Stimulated activated CD4-positive, alpha-beta T cell treated with anti-CD3 and anti-CD28 coated beads, Interleukin-2, amount 100 ng/mL, for 48 hours (primary cell): ENCODE data around the gene RNGTT.
"Not testable (repeated sequence)": the region's sequence is repeated elsewhere in the genome, so short reads cannot be mapped to it uniquely, and the experiment has no call there.

Experiments used
- DNase-seq, 2 donors: peaks; one replicate each; pipeline ENCODE4 v3.0.0-alpha.2; 2020

Gene RNGTT

GRCh38 chr6:88963139-88964090 is at the start of gene RNGTT:
Gene RNGTT, minus strand, starts transcription at chr6:88963618. Its CDS starts 209 bp downstream, at chr6:88963409.
- peak; percentile 97 to 98 for DNase-seq

GRCh38 chr6:89011436-89011835 is 48.0 kb upstream of the RNGTT start:
- no peak for DNase-seq

DNA sequence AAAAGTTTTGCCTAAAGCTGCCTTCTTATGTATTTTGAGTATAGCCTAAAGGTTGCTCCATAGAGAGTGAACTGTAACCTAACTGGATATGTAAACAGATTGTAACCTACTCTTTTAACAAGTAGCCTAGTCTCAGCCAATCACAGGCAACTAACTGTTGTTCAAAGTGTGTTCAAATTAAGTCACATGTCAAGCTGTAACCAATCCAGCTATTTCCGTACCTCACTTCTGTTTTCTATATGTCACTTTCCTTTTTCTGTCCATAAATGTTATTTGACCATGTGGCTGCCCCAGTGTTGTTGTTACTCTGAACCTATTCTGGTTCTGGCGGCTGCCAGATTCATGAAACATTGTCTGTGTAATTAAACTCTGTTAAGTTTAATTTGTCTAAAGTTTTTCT is 47.4 kb upstream of the RNGTT start:
- DNase-seq = no peak

DNA sequence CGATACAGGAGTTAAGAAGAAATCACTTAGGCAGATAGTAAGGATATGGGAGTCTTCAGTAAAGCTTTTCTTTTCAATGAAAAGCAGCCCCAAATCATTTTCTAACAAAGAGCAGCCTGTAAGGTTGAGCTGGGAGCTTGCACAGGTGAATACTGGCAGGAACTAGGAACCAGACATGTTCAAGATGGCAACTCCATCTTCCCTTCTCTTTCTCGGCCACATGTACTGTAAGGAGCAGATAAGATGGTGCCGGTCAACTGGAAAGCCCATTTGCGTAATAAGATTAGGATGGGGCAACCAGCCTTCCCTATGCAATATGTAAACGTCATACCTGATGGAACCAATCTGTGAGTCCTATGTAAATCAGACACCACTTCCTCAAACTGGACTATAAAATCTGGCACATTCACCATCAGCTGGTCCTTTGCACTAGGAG is 46.2 kb upstream of the RNGTT start:
- no peak for DNase-seq

DNA sequence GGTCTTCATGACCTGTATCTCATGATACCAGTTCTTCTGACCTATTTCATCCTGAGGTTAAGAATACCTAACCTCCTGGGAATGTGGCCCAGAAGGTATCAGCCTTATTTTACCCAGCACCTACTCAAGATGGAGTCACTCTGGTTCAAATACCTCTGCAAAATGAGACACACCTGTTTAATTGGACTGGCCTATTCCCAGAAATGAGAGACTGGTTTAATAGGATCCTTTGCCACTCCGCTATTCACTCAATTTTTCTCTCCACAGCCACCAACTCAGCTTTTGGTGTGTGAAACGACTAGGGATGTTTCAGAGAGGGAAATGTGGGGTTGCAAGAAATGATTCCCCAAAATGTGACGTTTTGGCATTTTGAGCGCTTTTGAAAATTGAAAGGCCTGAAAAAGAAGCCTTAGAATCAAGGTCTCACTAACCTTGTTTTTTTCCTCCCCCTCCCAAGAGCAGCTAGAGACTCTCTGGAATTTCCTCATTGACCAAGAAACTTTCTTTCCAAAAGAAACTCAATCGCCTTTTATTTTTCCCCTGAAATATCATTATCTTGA is 45.5 kb upstream of the RNGTT start:
- DNase-seq = no peak

DNA sequence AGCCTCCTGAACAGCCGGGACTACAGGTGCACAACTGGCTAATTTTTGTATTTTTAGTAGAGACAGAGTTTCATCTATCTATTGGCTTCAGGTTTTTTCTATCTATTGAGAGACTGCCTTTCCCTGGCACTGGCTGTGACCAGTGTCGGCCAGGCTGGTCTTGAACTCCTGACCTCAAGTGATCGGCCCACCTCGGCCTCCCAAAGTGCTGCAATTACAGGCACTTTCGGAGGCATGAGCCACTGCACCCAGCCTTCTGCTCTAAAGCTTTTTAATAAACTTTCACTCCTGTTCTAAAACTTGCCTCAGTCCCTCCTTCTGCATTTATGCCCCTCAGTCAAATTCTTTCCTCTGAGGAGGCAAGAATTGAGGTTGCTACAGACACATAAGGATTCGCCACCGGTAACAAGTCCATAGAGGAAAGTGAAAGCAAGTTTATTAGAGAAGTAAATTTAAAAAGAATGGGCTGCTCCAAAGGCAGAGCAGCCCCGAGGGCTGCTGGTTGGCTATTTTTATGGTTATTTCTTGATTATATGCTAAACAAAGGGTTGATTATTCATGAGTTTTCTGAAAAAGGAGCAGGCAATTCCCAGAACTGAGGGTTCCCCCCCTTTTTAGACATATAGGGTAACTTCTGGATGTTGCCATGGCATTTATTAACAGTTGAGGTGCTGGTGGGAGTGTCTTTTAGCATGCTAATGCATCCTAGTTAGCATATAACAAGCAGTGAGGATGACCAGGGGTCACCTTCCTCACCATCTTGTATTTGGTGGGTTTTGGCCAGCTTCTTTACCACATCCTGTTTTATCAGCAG is 44.8 kb upstream of the RNGTT start:
- DNase-seq = no peak

GRCh38 chr6:89007209-89008000 is 44.0 kb upstream of the RNGTT start:
- no peak for DNase-seq

GRCh38 chr6:89002523-89002922 is 39.1 kb upstream of the RNGTT start:
- DNase-seq = no peak

DNA sequence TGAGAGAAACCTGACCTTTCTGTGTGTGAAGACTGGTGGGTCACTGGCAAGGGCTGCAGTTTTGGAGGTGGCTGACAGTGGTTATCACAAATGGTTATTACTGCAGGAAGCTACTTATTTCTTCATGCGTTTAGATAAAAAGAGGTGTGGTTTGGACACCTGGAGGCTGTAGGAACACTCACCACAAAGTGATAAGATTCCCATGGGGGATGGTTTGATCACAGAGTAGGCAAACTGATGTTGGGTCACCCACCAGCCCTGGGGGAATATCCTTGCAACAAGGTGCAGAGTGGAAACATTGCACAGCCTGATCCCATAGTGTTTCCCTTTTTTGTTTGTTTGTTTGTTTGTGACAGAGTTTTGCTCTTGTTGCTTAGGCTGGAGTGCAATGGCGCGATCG is 33.9 kb upstream of the RNGTT start:
- DNase-seq = no peak

GRCh38 chr6:88992741-88993552 is 29.5 kb upstream of the RNGTT start:
- no peak for DNase-seq

- DNase-seq = no peak
These were observed 25.8 kb upstream of the RNGTT start for GRCh38 chr6:88989215-88989614.

DNA sequence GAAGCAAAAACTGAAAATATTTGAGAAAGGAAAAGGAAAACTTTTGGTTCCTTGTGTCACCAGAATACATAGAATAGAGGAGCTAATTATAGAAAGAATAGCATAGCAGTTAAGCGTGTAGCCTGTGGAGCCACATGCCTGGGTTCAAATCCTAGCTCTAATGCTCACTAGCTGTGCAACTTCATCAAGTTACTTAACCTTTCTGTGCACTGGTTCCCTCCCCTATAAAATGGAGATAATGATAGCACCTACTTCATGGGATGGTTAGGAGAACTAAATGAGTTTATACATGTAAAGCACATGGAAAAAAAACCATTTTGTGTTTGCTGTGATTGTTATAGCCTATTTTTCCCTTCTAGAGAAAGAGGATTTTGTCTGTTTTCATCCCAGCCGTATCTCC is 24.5 kb upstream of the RNGTT start:
- no peak for DNase-seq

GRCh38 chr6:88985901-88986300 is 22.5 kb upstream of the RNGTT start:
- no peak for DNase-seq

GRCh38 chr6:88984606-88985005 is 21.2 kb upstream of the RNGTT start:
- no peak for DNase-seq

- DNase-seq = no peak
These were observed 20.7 kb upstream of the RNGTT start for GRCh38 chr6:88984152-88984551.

DNA sequence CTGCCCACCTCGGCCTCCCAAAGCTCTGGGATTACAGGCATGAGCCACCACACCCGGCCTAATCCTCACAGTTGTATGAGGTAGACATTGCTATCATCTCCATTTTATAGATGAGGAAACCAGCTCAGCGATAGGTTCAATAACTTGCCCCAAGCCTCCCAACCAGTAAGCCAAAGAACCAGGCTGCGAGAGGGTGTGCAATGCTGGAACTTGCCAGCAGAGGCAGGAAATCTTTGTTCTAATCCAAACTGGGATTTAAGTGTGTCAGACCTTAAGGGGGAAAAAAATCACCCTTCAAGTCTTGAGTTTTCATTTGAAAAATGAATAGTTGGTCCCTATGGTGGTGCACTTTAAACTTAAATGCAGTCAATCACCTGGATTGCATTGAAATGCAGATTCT is 20.1 kb upstream of the RNGTT start:
- no peak for DNase-seq

GRCh38 chr6:88983129-88983528 is 19.7 kb upstream of the RNGTT start:
- not testable (repeated sequence) for DNase-seq

DNA sequence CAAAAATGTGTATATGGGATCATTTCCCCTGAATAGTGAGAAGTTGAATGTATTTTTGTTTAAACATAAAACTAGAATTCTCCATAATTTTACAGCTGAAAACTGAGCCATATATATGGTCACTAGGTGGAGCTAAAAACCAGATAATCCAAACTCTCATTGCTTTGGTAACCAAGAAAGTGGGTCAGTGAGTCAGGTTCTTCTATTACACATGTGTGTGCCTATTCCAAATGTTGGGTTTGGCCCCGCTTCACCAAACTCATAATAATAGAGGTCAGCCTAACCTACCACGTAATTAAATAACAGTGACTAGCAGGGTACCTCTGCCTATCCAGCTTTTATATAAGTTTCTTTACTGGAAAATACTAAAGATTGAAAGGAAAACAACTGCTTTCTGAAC is 19.3 kb upstream of the RNGTT start:
- DNase-seq = peak in 1 of 2 donors; percentile 10

DNA sequence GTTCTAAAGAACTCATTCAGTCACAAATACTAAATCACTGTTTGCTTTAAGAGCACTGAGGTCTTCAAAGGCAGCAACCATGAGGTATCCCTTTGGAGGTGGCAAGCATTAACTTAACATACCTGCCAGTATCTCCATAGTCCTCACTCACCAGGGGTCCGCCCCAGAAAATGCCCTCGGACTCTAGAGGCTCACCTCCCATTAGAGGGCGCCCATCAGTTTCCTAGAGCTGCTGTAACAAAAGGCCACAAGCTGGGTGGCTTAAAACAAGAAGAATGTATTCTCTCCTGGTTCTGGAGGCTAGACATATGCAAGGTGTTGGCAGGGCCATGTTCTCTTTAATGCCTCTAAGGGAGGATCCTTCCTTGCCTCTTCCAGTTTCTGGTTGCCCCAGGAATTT is 12.0 kb upstream of the RNGTT start:
- no peak for DNase-seq

- no peak for DNase-seq
These were observed 9.3 kb upstream of the RNGTT start for GRCh38 chr6:88972504-88973423.

- no peak for DNase-seq
These were observed 6.9 kb upstream of the RNGTT start for GRCh38 chr6:88970301-88970700.
